NCI-H2107 (cell line): ENCODE results near the gene GABBR2.

Experiments used
- DNase-seq: peaks from one replicate; lab custom pipeline; 2025; lab: John Stamatoyannopoulos, UW

Gene GABBR2

DNA sequence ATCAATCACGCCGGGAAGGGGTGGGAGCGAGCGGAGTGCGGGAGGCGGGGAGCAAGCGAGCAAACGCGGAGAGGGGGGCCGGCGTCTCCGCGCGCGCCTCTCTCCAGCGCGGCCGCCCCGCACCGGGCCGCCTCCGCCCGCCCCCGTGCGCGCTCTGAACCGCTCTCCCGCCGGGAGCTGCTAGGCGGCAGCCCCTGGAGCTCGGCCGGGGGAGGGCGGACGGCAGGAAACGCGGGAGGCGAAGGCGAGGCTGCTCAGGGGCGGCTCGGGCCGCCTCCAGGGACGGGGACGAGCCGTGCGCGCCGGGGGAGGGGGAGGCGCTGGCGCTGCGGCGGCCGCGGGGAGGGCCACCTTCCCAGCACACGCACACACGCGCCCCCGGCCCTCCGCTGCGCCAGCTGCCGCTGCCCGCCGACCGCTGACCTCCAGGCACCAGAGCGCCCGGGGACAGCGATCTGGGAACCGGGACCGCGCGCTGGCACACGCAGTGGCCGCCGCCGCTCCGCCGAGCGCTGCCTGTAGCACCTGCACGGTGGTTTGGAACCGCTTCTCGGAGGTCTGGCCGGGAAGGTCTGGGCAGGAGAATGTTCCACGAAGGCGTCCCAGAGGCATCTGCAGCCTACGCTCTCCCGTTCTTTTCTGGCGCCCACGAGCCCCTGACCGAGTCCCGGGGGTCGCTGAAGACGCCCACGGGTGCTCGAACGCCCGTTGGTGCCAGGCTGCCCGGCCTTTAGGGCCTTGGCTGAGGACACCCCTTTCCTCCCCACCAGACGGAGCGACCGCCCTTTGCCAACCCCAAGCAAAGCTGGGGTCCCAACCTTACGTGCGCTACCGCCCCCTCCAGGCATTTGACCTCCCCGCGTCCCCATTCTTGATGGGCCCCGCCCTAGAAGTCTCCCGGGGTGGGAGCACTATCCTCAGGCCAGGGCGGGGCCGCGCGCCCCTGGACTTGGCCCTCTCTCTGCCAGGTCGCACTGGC, at the start of gene GABBR2:
TSS of gene GABBR2 (minus strand) at position 3 of the 979 bp plus-strand sequence. CDS start 198 bp downstream, outside the sequence.
- no peak for DNase-seq

- DNase-seq: no peak
These were observed 46.4 kb upstream of the GABBR2 start for GRCh38 chr9:98755006-98755618.

GRCh38 chr9:98751210-98751609, 42.5 kb upstream of the GABBR2 start:
- DNase-seq: no peak

- DNase-seq: no peak
These were observed 41.8 kb upstream of the GABBR2 start for GRCh38 chr9:98750364-98751060.

DNA sequence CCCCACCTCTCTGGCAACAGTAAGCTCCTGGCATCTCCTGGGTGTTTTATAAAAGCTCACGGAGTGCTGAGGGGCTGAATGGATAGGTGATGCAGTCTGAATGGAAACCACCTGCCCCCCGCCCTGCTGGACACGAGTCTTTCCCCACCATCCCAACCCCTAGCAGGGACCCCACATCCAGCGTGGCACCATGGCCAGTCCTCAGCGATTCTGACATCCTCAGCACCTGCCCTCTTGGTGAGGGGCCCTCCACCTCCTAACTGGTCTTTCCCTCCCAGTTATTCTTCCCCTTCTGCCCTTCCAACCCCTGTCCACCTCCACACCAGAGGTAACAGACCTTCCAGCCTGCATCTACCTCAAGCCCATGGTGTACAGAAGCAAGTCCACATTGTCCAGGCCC, 38.7 kb upstream of the GABBR2 start:
- DNase-seq: no peak

- DNase-seq: no peak
These were observed 36.7 kb upstream of the GABBR2 start for GRCh38 chr9:98745470-98745869.

GRCh38 chr9:98743818-98744611, 35.3 kb upstream of the GABBR2 start:
- no peak for DNase-seq

GRCh38 chr9:98743329-98743728, 34.6 kb upstream of the GABBR2 start:
- no peak for DNase-seq

- no peak for DNase-seq
These were observed 33.9 kb upstream of the GABBR2 start for GRCh38 chr9:98742325-98743280.

DNA sequence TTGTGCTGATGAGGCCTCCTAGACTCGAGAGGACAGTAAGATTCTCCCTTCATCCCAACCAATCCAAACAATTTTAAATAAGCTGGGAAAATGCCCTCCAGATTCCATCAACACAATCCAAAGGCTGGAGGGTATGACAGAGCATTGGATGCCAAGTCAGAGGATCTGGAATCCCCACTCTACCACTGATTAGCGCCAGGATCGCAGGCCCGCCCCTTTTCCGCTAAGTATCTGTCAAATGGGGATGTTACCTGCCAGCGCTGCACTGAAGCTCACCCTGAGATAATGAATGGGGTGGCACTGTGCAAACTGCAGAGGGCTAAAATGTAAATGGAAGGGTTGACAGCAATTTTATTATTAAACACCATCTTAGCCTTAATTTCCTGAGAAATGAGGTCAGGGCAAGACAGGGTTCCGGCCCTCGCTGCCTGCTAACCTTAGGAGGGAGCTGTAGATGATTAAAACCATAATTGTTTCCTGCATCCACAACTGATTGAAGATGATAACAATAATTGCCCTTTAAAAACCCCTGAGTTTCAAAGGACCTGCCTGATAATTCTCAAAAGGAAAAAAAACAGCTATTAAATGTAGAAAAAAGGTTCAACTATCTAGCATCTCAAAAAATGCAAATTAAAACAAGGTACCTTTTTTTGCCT, 31.6 kb upstream of the GABBR2 start:
- DNase-seq: no peak

DNA sequence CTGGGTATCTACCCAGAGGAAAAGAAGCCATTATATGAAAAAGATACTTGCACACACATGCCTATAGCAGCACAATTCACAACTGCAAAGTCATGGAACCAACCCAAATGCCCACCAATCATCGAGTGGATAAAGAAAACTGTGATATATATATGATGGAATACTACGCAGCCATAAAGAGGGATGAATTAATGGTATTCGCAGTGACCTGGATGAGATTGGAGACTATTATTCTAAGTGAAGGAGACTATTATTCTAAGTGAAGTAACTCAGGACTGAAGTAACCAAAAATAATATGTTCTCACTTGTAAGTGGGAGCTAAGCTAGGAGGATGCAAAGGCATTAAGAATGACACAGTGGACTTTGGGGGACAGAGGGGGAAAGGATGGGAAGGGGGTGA, 30.0 kb upstream of the GABBR2 start:
- DNase-seq: no peak

DNA sequence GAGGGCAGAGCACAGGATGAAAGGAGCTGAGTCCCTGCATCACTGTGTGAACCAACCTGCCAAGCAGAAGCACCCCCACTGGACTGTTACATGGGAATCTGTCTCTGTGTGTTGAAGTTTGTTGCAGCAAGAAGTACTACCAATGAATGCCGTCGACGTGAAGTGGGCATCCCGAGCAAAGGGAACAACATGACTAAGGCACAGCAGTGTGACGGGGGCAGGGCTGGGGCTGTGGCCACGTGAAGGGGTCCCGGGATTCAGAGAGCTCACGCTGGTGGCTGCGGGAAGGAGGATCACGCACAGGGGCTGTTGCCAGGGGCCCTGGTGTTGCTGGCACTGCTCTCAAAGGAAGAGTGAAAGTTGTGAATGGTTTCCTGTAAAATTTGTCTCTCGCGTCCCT, 27.5 kb upstream of the GABBR2 start:
- DNase-seq: no peak

DNA sequence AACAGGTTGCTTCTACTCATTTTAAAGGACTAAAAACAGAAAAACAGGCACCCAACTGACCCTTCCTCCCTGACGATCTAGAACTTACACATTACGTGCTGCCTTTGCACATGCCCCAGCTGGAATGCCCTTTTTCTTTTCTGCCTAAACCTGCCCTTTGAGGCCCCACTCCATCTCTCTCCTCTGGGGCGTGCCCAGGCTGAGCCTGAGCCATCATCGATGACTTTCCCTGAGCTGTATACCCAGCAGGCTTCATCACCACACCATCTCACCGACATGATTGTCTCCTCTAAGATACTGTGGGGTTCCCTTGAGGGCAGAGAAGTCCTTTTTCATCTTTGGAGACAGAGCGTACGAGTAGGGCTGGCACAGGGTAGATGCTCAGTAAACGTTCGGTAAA, 24.1 kb upstream of the GABBR2 start:
- DNase-seq: no peak

- no peak for DNase-seq
These were observed 23.4 kb upstream of the GABBR2 start for GRCh38 chr9:98732091-98732490.

DNA sequence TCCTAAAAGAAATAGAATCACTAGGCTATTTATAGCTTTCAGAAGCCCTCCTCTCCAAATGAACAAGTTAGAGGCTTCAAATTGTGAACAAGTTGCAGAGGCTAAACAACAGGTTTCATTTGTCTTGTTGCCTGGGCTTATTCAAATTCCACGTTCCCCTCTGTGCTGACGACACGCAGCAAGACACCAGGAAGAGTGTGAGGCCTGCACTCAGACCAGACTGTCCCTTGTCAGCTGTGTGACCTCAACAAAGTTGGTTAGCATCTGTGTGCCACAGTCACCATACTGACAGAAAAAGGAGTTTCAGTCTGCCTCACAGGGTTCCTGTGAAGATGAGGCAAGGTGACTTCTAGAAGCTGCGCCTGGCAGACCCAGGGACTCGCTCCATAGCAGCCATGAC, 22.1 kb upstream of the GABBR2 start:
- DNase-seq: no peak

GRCh38 chr9:98728500-98728899, 19.8 kb upstream of the GABBR2 start:
- DNase-seq: no peak

DNA sequence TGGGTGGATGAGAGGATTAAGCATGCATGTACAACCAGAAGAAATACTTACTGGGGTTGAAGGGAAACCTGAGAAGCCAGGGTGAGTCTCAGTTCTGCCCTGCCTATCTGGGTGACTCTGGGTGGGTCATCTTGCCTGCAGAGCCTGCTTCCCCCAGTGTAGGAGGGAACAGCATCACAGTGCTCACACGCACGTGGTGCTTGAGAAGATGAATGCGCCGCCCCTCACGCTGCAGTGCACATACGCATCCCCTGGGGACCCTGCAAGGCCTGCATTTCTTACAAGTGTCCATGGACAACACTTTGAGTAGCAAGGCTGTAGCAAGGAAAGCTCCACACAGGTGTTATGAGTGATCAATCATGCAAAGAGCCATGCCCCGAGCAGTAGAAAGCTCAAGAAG, 18.7 kb upstream of the GABBR2 start:
- DNase-seq: no peak

DNA sequence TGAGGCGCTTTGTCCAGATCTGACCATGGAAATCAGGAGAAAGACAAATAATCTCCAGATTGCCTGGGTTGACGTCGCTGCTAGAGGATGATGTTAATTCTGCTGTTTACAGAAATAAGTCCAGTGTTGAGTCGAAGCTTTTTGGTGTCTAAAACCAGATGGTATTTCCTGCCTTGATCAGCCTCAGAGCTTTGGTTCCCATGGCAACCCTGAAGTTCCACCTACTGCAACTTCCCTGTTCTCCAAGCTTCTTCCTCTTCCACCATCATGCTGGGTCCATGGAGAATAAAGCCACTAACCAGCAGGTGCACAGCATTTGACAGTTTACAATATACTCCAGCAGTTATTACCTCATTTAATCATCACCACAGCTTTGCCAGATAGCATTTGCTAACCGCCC, 18.0 kb upstream of the GABBR2 start:
- DNase-seq: no peak

DNA sequence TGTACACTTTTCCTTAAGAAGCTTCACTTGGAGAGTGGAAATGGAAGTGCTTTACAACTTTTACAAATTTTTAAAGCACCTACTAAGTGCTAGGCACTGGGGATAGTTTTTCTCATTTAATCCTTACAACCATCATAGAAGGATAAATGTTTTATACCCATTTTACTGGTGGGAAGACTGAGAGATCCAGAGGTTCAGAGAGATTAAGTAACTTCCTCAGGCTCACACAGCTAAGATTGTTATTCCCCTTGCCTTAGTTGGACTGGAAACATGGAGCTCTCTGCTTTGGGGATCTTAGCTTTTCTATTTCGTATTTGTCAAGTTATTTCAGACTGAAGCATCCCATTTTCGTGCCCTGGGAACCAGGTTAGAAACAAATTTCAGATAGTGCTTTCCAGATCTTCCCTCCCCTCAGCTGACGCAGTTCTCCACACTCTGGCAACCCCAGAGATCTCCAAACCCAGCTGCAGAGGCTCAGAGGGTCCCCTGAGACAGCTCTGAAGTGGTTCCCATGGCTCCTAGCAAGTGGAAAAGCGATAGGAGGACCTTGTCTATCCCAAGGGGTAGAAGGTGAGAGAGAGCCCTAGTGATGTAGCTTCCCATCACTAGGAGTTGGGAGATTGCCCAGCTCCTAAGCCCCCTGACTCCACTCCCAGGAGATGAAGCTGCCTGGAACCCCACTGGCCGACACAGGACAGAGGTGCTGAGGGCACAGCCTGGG, 16.2 kb upstream of the GABBR2 start:
- no peak for DNase-seq

- DNase-seq: no peak
These were observed 12.9 kb upstream of the GABBR2 start for GRCh38 chr9:98721643-98722042.
